Esophagus squamous epithelium (tissue), 5 donors: ENCODE measurements around the gene ANKFN1. TPM values are rescaled to one million over a fixed set of nuclear protein-coding genes. Genes with fewer than 3 reads are reported as not detected.

Experiments used
- DNase-seq: peaks from one replicate; lab custom pipeline; 2025; lab: John Stamatoyannopoulos, UW
- H3K27ac ChIP-seq, 4 donors: fragments of 200-600 bp; sonication (generic); one replicate each; pipeline ENCODE4 v1.5.1; 2016 to 2019; ENCODE audit warnings: mild to moderate bottlenecking in 1 of 4
- H3K27me3 ChIP-seq, 4 donors: fragments of 200-600 bp; sonication (generic); 1 replicate in 3 of 4; 2 replicates in 1 of 4; pipeline versions ENCODE4 v1.5.1 to v1.6.0; 2017 to 2021; ENCODE audit warnings: antibody characterized with exemption in 1 of 4
- H3K36me3 ChIP-seq, 3 donors: fragments of 200-600 bp; sonication (generic); one replicate each; pipeline ENCODE4 v1.5.1; 2016 to 2019
- H3K4me1 ChIP-seq, 3 donors: fragments of 200-600 bp; sonication (generic); one replicate each; pipeline ENCODE4 v1.5.1; 2017 to 2019
- H3K4me3 ChIP-seq, 4 donors: fragments of 200-600 bp; sonication (generic); 1 replicate in 3 of 4; 2 replicates in 1 of 4; pipeline ENCODE4 v1.5.1; 2016 to 2019; ENCODE audit warnings: mild to moderate bottlenecking in 2 of 4, moderate library complexity in 1 of 4
- H3K9me3 ChIP-seq, 3 donors: fragments of 200-600 bp; sonication (generic); one replicate each; pipeline ENCODE4 v1.5.1; 2016 to 2019
- CTCF ChIP-seq, 6 experiments: fragments of 450-650 bp in 4 of 6; fragments of 200-600 bp in 2 of 6; sonication (generic) in 2 of 6; IDR thresholded peaks; one replicate each; pipeline ENCODE4 v1.5.1; 2016 to 2019; ENCODE audit warnings: antibody characterized with exemption in 6 of 6, mild to moderate bottlenecking in 4 of 6, moderate library complexity in 4 of 6
- POLR2A ChIP-seq, 4 donors: fragments of 450-650 bp; IDR thresholded peaks; one replicate each; pipeline ENCODE4 v1.6.1; 2017; ENCODE audit warnings: antibody characterized with exemption in 4 of 4, mild to moderate bottlenecking in 4 of 4, moderate library complexity in 3 of 4
- WGBS, 2 donors: methylation state at CpG; one replicate each; pipeline ENCODE4 v1.1.5; 2018; 5-methylcytosine and 5-hydroxymethylcytosine counted together
- intact Hi-C: fragments of 100-400 bp; cut with DNase I; formaldehyde crosslinking; loops from one replicate; pipeline ENCODE4 v1.15.0; 2022
- total RNA-seq, 4 donors: library from RNA; depleted of rRNA; stranded (reverse); fragments of >200 nt; gene quantifications; one replicate each; pipeline ENCODE4 v1.1.0, GENCODE V29; 2016
- donor health status: DM: yes; HTN: yes; CAD: no.

ANKFN1 gene
- total RNA-seq, 4 donors from 2014 or later: under 0.01 to 0.31 TPM; not detected in 2

- no peak for DNase-seq
- no peak overlapping the region for H3K4me3 ChIP-seq
- 42 to 52% methylated on average over 3 of the region's 3 CpGs for WGBS, 2 donors
- H3K9me3 ChIP-seq: no peaks in the 10 kb centered on the region
- intact Hi-C loops: no loop called here
- no peaks in the 10 kb centered on the region for H3K36me3 ChIP-seq
- no peaks in the 10 kb centered on the region for H3K27me3 ChIP-seq
- H3K27ac ChIP-seq: no peak overlapping the region
- no peaks in the 10 kb centered on the region for H3K4me1 ChIP-seq
- TF ChIP-seq POLR2A (IDR thresholded peaks at IDR 0.05): no peak
- no peak for TF ChIP-seq CTCF (IDR thresholded peaks at IDR 0.05)
These were observed 41.4 kb upstream of the ANKFN1 start for GRCh38 chr17:56111706-56112485.

GRCh38 chr17:56113486-56113885, 39.8 kb upstream of the ANKFN1 start:
- intact Hi-C loops: no loop called here
- WGBS, 2 donors: 33 to 47% methylated on average over 2 of the region's 2 CpGs
- no peak for DNase-seq

GRCh38 chr17:56114469-56114868, 38.8 kb upstream of the ANKFN1 start:
- Histone ChIP-seq H3K4me3 (no peak overlapping the region), H3K4me1 (no peaks in the 10 kb centered on the region), H3K36me3 (no peaks in the 10 kb centered on the region), H3K27me3 (no peaks in the 10 kb centered on the region), H3K27ac (no peak overlapping the region), H3K9me3 (no peaks in the 10 kb centered on the region)
- TF ChIP-seq POLR2A (IDR thresholded peaks at IDR 0.05) (no peak), CTCF (IDR thresholded peaks at IDR 0.05) (no peak)
- intact Hi-C loops: no loop called here
- 37 to 40% methylated on average over 1 of the region's 1 CpG for WGBS, 2 donors
- DNase-seq: no peak

More at GRCh38 chr17:56113486-56113885, 39.8 kb upstream of the ANKFN1 start:
- Histone ChIP-seq H3K27me3 (no peaks in the 10 kb centered on the region), H3K9me3 (no peaks in the 10 kb centered on the region), H3K36me3 (no peaks in the 10 kb centered on the region), H3K4me1 (no peaks in the 10 kb centered on the region), H3K27ac (no peak overlapping the region), H3K4me3 (no peak overlapping the region)
- TF ChIP-seq CTCF (IDR thresholded peaks at IDR 0.05): no peak
- no peak for TF ChIP-seq POLR2A (IDR thresholded peaks at IDR 0.05)

GRCh38 chr17:56119191-56119590, 34.1 kb upstream of the ANKFN1 start:
- no peak for DNase-seq
- H3K4me3 ChIP-seq: no peak overlapping the region
- intact Hi-C loops: no loop called here
- WGBS, 2 donors: 35% methylated on average over 2 of the region's 2 CpGs
- no peak for TF ChIP-seq CTCF (IDR thresholded peaks at IDR 0.05)
- TF ChIP-seq POLR2A (IDR thresholded peaks at IDR 0.05): no peak
- no peaks in the 10 kb centered on the region for H3K4me1 ChIP-seq
- no peaks in the 10 kb centered on the region for H3K9me3 ChIP-seq
- no peaks in the 10 kb centered on the region for H3K27me3 ChIP-seq
- no peak overlapping the region for H3K27ac ChIP-seq
- H3K36me3 ChIP-seq: no peaks in the 10 kb centered on the region

- Histone ChIP-seq H3K4me3 (no peak overlapping the region), H3K4me1 (no peaks in the 10 kb centered on the region), H3K9me3 (no peaks in the 10 kb centered on the region), H3K36me3 (no peaks in the 10 kb centered on the region), H3K27me3 (no peaks in the 10 kb centered on the region), H3K27ac (no peak overlapping the region)
- WGBS, 2 donors: 36 to 48% methylated on average over 4 of the region's 4 CpGs
- intact Hi-C loops: no loop called here
- TF ChIP-seq CTCF (IDR thresholded peaks at IDR 0.05) (no peak), POLR2A (IDR thresholded peaks at IDR 0.05) (no peak)
- DNase-seq: no peak
These were observed 33.3 kb upstream of the ANKFN1 start for GRCh38 chr17:56119936-56120335.
